CD4-positive, alpha-beta T cell (primary cell): ENCODE measurements around the gene PWP1. TPM values are rescaled to one million over a fixed set of nuclear protein-coding genes. Genes with fewer than 3 reads are reported as not detected.
"Not testable (repeated sequence)": the region's sequence is repeated elsewhere in the genome, so short reads cannot be mapped to it uniquely, and the experiment has no call there.

Experiments used
- ATAC-seq: fragments of 200-7000 bp; cut with Tn5 transposase; one replicate; pipeline ENCODE4 v1.10.0; 2022; ENCODE audit warnings: mild to moderate bottlenecking; ENCODE audit not compliant: poor library complexity
- CTCF ChIA-PET: fragments of 350-600 bp; sonication (Branson Sonifier 250); formaldehyde crosslinking; loops from one replicate; lab custom pipeline; 2021; ENCODE audit warnings: antibody characterized with exemption, inconsistent platforms; lab: Charles Lee
- POLR2A ChIA-PET: fragments of 350-600 bp; sonication (Branson Sonifier 250); formaldehyde crosslinking; loops from one replicate; lab custom pipeline; 2021; ENCODE audit warnings: antibody characterized with exemption, inconsistent platforms; lab: Charles Lee
- DNase-seq, 14 experiments: peaks; one replicate each; pipeline ENCODE4 v3.0.0-alpha.2; 2013 to 2020; ENCODE audit warnings: mixed read lengths in 2 of 14
- H3K27ac ChIP-seq, 2 donors: one replicate each; pipeline versions ENCODE4 v1.5.1 to v1.7.0; 2013; ENCODE audit warnings: low read length in 2 of 2, low read depth in 1 of 2, mild to moderate bottlenecking in 1 of 2
- H3K27me3 ChIP-seq, 2 experiments: 1 replicate in 1 of 2; 2 replicates in 1 of 2; pipeline versions ENCODE4 v1.6.1 to v1.7.0; 2013; ENCODE audit warnings: low read length in 2 of 2, control low read depth in 1 of 2, mild to moderate bottlenecking in 1 of 2, moderate library complexity in 1 of 2; ENCODE audit not compliant: insufficient read depth in 2 of 2, control insufficient read depth in 1 of 2
- H3K36me3 ChIP-seq: one replicate; pipeline ENCODE4 v1.6.1; 2013; ENCODE audit warnings: low read length, control low read depth; ENCODE audit not compliant: insufficient read depth
- H3K4me1 ChIP-seq: one replicate; pipeline ENCODE4 v1.6.1; 2013; ENCODE audit warnings: low read length, control low read depth; ENCODE audit not compliant: insufficient read depth
- H3K4me3 ChIP-seq: one replicate; pipeline ENCODE4 v1.5.1; 2013; ENCODE audit warnings: mild to moderate bottlenecking, low read length, moderate library complexity
- H3K9me3 ChIP-seq, 2 experiments: 1 replicate in 1 of 2; 2 replicates in 1 of 2; pipeline versions ENCODE4 v1.6.1 to v1.7.0; 2013; ENCODE audit warnings: low read length in 2 of 2, mild to moderate bottlenecking in 2 of 2, control low read depth in 1 of 2, moderate library complexity in 1 of 2; ENCODE audit not compliant: control insufficient read depth in 1 of 2, insufficient read depth in 1 of 2
- H3K27ac Mint-ChIP-seq: one replicate; pipeline ENCODE4 v1.8.0; 2020; ENCODE audit warnings: mixed read lengths
- H3K27me3 Mint-ChIP-seq: one replicate; pipeline ENCODE4 v1.8.0; 2021; ENCODE audit warnings: mixed read lengths
- H3K36me3 Mint-ChIP-seq: one replicate; pipeline ENCODE4 v1.8.0; 2021; ENCODE audit warnings: low read depth, mixed read lengths
- H3K4me1 Mint-ChIP-seq: one replicate; pipeline ENCODE4 v1.8.0; 2021; ENCODE audit warnings: low read depth, mixed read lengths
- H3K4me3 Mint-ChIP-seq: one replicate; pipeline ENCODE4 v1.8.0; 2020; ENCODE audit warnings: mild to moderate bottlenecking, mixed read lengths
- H3K9me3 Mint-ChIP-seq: one replicate; pipeline ENCODE4 v1.8.0; 2020; ENCODE audit warnings: mixed read lengths
- intact Hi-C, 2 experiments: fragments of 100-400 bp; cut with DNase I in 1 of 2; cut with micrococcal nuclease in 1 of 2; formaldehyde crosslinking; loops; one replicate each; pipeline versions ENCODE4 v1.15.1 to v1.9.0; 2023 to 2025; cut with DNase I, micrococcal nuclease
- total RNA-seq, 174 experiments: library from RNA in 2 of 174; stranded (reverse) in 2 of 174; gene quantifications; one replicate each; pipeline ENCODE4 v1.2.3 and lab custom pipeline; 2021 to 2026
- TF ChIP-seq, protein P1 (sequence below): fragments of 200-600 bp; IDR thresholded peaks from one replicate; pipeline ENCODE4 v1.8.0; 2022; ENCODE audit warnings: antibody characterized with exemption, mild to moderate bottlenecking

Gene PWP1
- total RNA-seq, 2 experiments from 2014 or later = 24.1 to 24.2 TPM

- Mint-ChIP-seq H3K4me1 (no peaks in the 10 kb centered on the region), H3K9me3 (no peaks in the 10 kb centered on the region), H3K27me3 (no peaks in the 10 kb centered on the region), H3K27ac (no peak overlapping the region), H3K36me3 (peaks cover 94% of the 10 kb centered on the region), H3K4me3 (no peak overlapping the region)
- CTCF ChIA-PET = no interaction called here
- TF ChIP-seq, protein P1, sequence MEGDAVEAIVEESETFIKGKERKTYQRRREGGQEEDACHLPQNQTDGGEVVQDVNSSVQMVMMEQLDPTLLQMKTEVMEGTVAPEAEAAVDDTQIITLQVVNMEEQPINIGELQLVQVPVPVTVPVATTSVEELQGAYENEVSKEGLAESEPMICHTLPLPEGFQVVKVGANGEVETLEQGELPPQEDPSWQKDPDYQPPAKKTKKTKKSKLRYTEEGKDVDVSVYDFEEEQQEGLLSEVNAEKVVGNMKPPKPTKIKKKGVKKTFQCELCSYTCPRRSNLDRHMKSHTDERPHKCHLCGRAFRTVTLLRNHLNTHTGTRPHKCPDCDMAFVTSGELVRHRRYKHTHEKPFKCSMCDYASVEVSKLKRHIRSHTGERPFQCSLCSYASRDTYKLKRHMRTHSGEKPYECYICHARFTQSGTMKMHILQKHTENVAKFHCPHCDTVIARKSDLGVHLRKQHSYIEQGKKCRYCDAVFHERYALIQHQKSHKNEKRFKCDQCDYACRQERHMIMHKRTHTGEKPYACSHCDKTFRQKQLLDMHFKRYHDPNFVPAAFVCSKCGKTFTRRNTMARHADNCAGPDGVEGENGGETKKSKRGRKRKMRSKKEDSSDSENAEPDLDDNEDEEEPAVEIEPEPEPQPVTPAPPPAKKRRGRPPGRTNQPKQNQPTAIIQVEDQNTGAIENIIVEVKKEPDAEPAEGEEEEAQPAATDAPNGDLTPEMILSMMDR = no peak
- Histone ChIP-seq H3K36me3 (peaks cover 85% of the 10 kb centered on the region), H3K4me1 (no peaks in the 10 kb centered on the region), H3K4me3 (no peak overlapping the region), H3K27ac (no peak overlapping the region), H3K9me3 (no peaks in the 10 kb centered on the region), H3K27me3 (no peaks in the 10 kb centered on the region)
- DNase-seq (no peak), ATAC-seq (no peak)
- intact Hi-C loops = no loop called here
- POLR2A ChIA-PET = no interaction called here
Measured at GRCh38 chr12:107702106-107702505, 16.5 kb downstream of the PWP1 start.

- DNase-seq (no peak), ATAC-seq (no peak)
- no peak overlapping the region for H3K4me3 Mint-ChIP-seq
- no peaks in the 10 kb centered on the region for H3K9me3 Mint-ChIP-seq
- H3K27me3 ChIP-seq = no peaks in the 10 kb centered on the region
- no peak overlapping the region for H3K27ac ChIP-seq
- ChIA-PET CTCF (no interaction called here), POLR2A (no interaction called here)
- no peaks in the 10 kb centered on the region for H3K4me1 ChIP-seq
- H3K36me3 ChIP-seq = peaks cover 80% of the 10 kb centered on the region
- no peak overlapping the region for H3K4me3 ChIP-seq
- H3K36me3 Mint-ChIP-seq = peaks cover 95% of the 10 kb centered on the region
- no peaks in the 10 kb centered on the region for H3K27me3 Mint-ChIP-seq
- intact Hi-C loops = no loop called here
- no peaks in the 10 kb centered on the region for H3K9me3 ChIP-seq
- no peak overlapping the region for H3K27ac Mint-ChIP-seq
- TF ChIP-seq, protein P1 = no peak
- no peaks in the 10 kb centered on the region for H3K4me1 Mint-ChIP-seq
Measured at GRCh38 chr12:107704041-107704440, 18.4 kb downstream of the PWP1 start.

DNA sequence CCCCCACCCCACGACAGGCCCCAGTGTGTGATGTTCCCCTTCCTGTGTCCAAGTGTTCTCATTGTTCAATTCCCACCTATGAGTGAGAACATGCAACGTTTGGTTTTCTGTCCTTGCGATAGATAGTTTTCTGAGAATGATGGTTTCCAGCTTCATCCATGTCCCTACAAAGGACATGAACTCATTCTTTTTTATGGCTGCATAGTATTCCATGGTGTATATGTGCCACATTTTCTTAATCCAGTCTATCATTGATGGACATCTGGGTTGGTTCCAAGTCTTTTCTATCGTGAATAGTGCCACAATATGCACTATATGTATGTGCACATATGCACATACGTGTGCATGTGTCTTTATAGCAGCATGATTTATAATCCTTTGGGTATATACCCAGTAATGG, 19.9 kb downstream of the PWP1 start:
- H3K27me3 Mint-ChIP-seq, CTCF ChIA-PET, H3K4me3 ChIP-seq, H3K9me3 ChIP-seq, H3K4me1 Mint-ChIP-seq, DNase-seq, POLR2A ChIA-PET, H3K27ac ChIP-seq, intact Hi-C loops, H3K9me3 Mint-ChIP-seq, H3K4me3 Mint-ChIP-seq, ATAC-seq, H3K27me3 ChIP-seq, H3K27ac Mint-ChIP-seq, H3K4me1 ChIP-seq: not testable (repeated sequence)
- H3K36me3 Mint-ChIP-seq = peaks cover 95% of the 10 kb centered on the region
- H3K36me3 ChIP-seq = peaks cover 80% of the 10 kb centered on the region

GRCh38 chr12:107715780-107716179, 30.2 kb downstream of the PWP1 start:
- CTCF ChIA-PET = no interaction called here
- H3K27ac ChIP-seq = no peak overlapping the region
- peaks cover 45% of the 10 kb centered on the region for H3K36me3 ChIP-seq
- H3K9me3 ChIP-seq = no peaks in the 10 kb centered on the region
- H3K36me3 Mint-ChIP-seq = peaks cover 66% of the 10 kb centered on the region
- no peak for ATAC-seq
- H3K27ac Mint-ChIP-seq = no peak overlapping the region
- POLR2A ChIA-PET = no interaction called here
- no peak for DNase-seq
- H3K4me3 Mint-ChIP-seq = no peak overlapping the region
- no peak overlapping the region for H3K4me3 ChIP-seq
- H3K27me3 ChIP-seq = no peaks in the 10 kb centered on the region
- no peaks in the 10 kb centered on the region for H3K27me3 Mint-ChIP-seq
- H3K4me1 ChIP-seq = no peaks in the 10 kb centered on the region
- intact Hi-C loops = no loop called here
- no peaks in the 10 kb centered on the region for H3K4me1 Mint-ChIP-seq
- no peaks in the 10 kb centered on the region for H3K9me3 Mint-ChIP-seq
- TF ChIP-seq, protein P1 = no peak
